NCI-H2107 (cell line): ENCODE measurements around the gene SULT1C4.
"Not testable (repeated sequence)": the region's sequence is repeated elsewhere in the genome, so short reads cannot be mapped to it uniquely, and the experiment has no call there.

Source experiments
- DNase-seq: peaks from one replicate; lab custom pipeline; 2025; lab: John Stamatoyannopoulos, UW

The SULT1C4 gene

DNA sequence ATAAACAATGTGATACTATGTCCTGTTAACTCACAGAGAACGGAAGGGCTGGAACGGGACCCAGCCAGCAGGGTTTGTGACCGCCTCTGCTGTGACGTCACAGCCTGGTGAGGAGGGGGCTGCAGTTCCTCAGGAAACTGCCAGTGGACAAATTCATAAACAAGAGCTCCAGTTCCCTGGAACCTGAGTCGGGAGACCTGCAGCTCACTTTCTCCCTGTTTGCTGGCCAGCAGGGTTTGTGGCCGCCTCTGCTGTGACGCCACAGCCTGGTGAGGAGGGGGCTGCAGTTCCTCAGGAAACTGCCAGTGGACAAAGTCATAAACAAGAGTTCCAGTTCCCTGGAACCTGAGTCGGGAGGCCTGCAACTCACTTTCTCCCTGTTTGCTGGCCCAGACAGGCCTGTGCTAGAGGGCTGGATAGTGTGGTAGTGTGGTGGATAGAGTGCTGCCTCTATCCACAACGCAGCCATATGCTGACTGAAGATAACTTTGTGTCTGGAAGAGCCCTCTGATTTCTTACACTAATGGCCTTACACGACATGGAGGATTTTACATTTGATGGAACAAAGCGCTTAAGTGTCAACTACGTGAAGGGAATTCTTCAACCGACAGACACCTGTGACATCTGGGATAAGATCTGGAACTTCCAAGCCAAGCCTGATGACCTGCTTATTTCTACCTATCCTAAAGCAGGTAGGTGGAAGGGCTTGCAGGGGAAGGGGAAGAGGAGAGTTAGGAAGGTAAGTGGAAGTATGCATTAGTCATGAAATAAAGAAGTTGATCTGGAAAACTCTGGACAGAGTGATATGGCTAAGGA lies at the start of gene SULT1C4:
Gene SULT1C4 (plus strand): TSS at position 140 of the 816 bp plus-strand sequence. CDS start 384 bp downstream, at position 524.
- DNase-seq, result no peak

DNA sequence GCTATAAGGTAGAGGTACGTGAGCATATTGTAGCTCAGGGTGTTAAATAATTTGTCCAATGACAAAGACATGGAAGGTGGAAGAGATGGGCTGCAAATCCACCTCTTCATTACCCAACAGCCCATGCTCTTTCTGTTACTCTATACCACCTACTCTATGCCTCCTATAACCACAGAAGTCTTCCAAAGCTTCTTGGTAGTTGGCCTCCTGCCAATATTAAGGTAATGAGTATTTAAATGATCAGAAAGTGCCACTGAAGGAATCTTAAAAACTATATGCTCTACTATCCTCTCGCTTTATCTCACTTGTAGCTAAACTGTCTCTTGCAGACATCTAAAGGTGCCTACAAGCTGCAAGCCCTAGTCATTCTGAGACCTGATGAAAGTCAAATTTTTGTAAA lies 48.0 kb upstream of the SULT1C4 start:
- no peak for DNase-seq

DNA sequence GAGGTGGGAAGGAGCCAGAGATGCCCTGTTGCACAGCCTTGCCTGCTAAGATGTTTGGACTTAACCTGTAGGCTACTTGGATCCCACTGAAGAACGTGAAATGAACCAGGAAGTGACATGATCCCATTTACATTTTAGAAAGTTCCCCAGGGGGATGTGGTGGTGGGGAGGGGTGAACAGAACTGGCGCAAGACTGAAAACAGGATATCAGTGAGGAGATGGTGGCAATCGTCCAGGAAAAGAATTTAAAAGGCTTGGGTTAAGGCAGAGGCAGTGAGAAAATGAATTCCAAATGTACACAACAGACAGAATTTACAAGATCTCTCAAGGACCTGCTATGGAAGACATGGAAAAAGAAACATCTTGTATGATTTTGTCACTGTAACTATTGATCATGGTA lies 46.8 kb upstream of the SULT1C4 start:
- no peak for DNase-seq

DNA sequence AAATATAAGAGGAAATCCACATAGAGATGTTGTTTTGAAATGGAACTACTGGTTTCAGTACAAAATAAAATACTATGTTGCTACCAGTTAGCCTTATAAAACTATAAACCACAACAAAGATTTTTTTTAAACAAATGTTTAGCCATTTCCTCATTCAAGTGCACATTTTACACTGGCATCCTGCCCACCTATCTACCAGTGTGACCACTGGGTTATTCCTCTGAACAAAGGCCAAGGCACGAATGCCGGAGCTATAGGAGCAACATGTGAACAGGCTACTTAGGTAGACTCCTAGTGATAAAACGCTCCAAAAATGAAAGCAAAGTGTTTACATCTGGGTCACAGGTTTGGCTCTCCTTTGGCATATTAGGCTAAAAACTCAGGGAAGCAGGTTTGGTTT lies 31.8 kb upstream of the SULT1C4 start:
- no peak for DNase-seq

DNA sequence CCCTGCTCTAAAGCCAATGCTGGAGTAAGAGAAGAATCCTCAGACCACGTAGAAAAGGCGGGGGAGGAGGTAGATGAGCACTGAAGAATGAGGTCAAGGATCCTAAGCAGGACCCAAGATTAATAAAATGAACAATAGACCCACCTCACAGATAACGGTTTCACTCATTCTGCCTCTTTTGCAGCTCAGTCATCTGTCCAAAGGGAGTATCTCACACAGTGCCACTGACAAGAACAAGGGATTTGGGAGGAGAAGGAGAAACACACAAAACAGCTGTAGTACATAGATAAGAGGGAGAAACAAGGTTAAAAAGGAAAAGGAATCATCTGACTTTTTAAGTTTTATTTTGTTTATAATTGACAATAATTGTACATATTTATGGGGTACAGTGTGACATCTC lies 30.9 kb upstream of the SULT1C4 start:
- DNase-seq, result no peak

DNA sequence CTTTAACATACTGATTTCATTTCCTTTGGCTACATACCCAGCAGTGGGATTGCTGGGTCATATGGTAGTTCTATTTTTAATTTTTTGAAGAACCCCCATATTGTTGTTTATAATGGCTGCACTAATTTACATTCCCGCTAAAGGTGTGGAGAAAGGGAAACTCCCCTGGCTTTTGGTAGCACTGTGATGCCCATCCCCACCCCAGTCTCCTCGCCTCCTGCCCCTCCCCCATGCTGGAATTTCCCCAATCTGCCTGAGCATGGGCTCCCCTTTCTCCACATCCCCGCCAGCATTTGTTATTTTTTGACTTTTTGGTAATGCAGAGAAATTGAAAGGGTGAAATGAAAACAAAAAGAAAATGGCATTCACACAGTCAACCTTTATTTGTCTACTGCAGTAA lies 30.0 kb upstream of the SULT1C4 start:
- no peak for DNase-seq

DNA sequence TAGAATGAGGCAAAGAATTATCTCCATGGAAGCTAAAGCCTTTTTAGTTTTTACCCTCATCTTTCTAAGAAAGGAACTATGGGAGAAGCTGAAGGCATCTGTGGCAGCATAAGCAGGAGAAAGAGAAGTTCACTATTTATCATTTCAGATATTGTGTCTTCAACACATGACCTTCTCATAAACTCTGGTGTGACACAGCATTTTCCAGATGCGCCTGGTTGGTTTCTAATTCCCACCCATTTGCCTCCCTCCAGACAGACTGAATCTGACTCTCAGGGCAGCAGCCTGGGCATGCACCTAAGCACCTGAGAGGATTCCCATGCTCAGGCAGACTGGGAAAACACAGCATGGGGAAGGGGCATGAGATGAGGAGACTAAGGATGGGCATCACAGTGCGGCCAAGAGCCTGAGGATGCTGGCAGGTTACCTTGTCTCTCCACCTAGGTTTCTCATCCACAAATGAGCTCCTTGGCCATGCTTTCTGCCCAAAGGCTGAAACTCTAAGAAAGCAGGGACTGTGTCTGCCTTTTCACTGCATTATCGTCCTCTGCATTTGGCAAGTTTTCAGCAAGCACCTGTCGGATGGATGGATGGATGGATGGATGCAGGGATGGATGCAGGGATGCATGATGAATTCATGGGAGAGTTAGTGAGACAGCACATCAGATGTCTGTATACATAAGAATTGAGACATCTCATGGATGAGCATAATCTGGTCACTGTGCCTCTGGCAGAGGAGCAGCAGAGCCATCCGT lies 28.8 kb upstream of the SULT1C4 start:
- no peak for DNase-seq

DNA sequence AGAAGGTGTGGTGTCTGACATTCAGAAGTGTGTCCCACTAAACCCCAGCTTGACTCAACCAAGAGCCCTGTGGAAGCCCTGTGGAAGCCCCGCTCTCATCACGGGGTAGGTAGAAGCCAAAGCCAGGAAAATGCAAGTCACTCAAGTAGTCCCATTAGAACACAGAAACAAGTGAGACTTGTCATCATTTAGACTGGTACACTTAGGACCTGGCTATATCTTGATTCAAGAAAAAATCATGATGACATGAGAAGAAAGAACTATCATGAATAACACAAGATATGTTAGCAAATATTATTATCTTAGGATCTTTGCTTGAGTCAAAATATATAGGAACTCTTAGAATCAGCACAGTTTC lies 28.2 kb upstream of the SULT1C4 start:
- DNase-seq, result no peak

DNA sequence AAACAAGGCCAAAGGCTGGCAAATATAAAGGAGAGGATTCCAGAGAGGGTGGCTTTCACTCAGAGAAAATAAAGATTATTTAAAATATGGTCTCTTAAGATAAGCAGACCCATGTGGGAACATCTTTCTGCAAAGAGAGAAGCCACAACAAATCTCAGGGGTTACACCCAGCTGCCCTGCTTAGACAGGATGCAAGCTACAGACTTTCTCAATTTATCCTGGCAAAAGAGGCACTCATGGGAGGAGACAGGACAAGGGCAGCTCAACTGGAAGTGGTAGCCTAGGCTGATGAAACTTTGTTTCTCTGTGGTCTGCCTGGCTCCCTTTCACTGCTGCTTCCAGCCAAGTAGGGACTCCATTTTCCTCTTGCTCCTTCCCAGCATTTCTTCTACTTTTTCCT lies 25.9 kb upstream of the SULT1C4 start:
- no peak for DNase-seq

DNA sequence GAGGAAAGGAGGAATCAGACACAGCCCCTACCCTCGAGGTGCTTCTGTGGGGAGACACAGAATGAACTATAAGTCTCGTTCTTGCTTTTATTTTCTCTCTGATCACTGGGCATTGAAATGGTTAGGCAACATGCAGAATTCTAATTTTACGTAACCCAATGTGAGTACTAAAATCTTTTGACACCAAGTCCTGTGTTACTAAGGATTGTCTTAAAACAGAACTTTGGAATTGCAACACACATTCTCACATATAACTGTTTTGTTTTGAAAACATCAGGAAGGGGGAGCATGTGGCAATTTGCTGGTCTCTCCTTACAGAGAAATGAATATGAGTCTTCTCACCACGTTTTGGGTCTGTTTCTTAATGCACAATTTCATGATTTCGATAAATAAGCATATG lies 23.6 kb upstream of the SULT1C4 start:
- DNase-seq, result no peak

DNA sequence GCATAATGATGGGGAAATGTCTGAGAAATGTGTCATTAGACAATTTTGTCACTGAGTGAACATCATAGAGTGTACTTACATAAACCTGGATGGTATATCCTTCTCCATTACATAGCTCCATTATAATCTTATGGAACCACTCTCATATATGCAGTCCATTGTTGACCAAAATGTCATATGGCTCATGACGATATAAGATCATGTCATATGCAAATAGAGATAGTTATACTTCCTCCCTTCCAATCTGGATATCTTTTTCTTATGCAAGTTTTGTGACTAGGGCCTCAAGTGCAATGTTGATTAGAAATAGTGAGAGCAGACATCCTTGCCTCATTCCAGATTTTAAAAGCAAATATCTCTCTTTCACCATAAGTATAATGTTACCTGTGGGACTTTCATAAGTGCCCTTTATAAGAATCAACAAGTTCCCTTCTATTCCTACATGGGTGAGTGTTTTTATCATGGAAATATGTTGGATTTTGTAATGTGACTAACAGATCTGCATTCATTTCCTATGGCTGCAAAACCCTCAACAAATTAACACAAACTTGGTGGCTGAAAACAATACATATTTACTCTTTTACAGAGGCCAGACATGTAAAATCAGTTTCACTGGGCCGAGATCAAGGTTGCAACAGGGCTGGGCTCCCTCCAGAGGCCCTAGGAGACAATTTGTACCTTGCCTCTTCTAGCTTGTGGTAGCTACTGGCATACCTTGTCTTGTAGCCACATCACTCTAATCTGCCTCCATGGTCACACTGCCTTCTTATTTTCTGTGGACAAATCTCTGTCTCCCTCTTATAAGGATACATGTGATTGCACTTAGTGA lies 21.6 kb upstream of the SULT1C4 start:
- no peak for DNase-seq

DNA sequence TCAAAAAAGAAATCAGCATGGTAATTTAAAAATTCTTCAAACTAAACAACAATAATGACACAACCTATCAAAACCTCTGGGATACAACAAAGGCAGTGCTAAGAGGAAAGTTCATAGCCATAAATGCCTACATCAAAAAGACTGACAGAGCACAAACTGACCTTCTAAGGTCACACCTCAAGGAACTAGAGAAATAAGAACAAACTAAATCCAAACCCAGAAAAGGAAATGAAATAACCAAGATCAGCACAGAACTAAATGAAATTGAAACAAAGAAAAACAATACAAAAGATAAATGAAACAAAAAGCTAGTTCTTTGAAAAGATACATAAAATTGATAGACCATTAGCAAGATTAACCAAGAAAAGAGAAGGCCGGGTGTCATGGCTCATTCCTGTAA lies 18.4 kb upstream of the SULT1C4 start:
- DNase-seq, result not testable (repeated sequence)

DNA sequence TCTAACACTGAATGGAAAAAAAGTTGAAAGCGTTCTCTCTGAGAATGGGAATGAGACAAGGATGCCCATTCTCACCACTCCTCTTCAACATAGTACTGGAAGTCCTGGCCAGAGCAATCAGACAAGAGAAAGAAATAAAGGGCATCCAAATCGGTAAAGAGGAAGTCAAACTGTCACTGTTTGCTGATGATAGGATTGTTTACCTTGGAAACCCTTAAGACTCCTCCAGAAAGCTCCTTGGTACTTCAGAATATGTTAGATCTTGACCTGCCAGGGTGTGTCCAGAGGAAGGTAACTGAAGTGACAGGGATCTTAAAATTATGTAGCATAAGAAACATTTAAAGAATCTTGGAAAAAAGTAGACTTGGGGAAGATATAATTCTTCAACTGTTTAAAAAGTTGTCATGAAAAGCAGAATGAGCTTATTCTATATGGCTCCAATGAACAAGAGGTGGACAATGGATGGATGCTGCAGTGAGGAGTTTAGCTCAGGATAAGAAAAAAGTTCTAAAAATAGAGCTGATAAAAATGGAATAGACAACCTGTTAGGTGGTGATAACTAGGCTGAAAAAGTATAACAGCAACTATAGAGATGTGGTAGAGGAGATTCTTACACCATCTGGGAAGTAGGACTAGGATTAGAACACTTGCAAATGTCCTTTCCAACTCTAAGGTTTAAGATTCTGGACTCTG lies 16.8 kb upstream of the SULT1C4 start:
- no peak for DNase-seq

DNA sequence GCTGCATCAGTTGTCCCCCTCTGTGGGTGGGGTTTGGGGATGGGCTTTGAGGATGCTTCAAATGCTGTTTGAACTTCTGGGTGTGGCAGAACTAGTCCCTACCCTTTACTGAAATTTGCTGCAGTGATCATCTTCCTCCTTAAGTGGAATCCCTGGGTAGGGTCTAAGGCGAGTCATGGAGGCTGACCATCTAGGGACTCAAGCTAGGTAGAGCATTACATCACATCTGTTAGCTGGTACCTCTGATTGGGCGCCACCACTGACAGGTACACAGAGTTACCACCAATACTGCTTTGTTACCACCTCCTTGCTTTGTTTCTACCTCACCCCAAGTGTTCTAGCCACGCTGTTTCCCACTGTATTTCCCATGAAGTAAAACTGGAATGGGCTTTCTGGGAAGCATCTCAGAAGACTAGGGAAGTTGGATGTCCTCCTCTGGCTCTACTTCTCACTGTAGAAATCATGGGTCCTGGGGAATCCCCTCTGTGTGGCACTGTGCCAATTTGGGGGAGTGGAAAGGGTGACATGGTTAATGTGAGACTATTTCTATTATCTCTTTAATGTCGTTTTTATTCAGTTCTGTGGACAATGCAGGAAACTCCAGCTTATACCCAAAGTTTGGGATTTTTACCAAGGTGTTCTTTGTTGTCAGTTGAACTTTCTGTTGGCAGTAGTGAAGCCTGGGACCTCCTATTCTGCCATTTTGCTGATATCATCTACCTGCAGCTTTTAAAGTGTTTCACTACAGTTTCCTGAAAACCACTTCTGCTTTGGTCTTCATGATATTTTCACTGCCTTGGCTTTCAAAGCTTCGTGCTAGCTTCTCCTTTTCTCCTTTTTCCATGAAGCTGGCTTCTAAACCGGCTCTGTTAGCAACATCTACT lies 14.5 kb upstream of the SULT1C4 start:
- no peak for DNase-seq

DNA sequence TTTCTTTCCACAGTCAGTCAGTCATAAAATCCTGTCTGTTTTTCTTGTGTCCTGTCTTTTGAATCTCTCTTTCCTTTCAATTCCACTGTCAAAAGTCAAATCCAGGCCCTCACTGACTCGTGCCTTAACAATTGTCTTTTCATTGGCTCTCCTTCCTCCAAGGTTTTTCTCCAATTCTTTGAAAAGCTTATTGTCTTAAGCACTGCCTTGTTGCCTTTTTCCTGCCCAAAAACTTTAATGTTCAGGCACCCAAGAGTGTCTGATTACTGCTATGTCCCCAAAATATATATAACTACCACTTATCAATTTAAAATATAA lies 13.9 kb upstream of the SULT1C4 start:
- DNase-seq, result no peak

DNA sequence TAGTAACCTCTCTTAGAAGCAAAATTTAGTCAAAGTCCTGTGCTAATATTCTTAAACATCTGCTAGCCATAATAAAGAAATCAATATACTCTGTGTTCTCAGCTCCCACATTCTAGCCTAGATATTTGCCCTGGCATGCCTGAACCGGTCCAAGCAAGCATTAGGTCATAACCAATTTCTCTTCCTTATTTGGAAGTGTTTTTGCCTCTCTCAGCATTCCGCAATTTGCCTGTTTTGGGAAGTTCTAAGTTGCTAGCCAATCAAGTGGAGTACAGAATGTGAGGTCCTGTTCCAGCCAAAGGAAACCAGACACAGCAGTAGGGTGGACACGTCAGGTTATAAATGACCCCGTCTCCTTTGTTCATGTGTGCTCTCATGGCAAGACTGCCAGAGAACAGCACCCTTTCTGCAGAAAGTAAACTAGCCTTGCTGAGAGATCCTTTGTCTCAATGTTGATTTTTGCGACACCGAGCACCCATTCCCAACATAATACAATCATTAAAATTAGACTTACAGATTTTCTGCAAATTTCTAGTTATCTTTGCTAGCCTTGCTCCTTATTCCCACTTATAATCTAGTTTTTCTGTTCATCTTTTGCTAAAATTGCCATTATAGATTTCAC lies 13.0 kb upstream of the SULT1C4 start:
- no peak for DNase-seq

DNA sequence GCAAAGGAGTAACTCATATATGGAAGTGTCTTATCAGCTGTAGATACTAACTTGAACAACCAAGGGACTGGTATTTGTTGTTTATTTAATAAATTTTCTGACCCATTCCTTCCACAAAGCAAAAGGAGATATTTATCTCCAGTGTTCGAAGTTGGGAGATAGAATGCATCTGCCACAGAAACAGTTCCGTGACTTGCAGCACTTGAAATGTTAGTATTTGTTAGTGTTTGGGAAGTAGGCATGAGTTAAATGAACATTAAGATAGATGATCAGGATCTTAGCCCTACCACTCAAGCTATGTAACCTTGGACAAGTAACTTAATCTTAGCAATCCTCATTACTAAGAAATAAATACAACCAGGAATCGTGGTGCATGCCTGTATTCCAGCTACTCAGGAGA lies 12.1 kb upstream of the SULT1C4 start:
- no peak for DNase-seq

DNA sequence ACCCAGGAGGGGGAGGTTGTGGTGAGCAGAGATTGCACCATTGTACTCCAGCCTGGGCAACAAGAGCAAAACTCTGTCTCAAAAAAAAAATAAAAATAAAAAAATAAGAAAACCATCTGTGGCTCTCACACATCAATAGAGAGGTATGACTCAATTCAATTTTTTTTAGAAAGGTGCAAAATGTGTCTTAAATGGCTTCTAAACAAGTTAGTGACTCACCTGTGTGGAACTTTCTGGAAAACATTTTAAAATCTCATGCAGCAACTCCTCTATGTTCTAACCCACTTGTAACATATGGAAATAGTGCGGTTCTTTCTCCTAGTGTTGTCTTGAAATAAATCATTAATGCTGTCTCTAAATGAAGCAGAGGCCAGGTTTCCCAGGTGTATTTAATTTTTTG lies 10.7 kb upstream of the SULT1C4 start:
- no peak for DNase-seq

DNA sequence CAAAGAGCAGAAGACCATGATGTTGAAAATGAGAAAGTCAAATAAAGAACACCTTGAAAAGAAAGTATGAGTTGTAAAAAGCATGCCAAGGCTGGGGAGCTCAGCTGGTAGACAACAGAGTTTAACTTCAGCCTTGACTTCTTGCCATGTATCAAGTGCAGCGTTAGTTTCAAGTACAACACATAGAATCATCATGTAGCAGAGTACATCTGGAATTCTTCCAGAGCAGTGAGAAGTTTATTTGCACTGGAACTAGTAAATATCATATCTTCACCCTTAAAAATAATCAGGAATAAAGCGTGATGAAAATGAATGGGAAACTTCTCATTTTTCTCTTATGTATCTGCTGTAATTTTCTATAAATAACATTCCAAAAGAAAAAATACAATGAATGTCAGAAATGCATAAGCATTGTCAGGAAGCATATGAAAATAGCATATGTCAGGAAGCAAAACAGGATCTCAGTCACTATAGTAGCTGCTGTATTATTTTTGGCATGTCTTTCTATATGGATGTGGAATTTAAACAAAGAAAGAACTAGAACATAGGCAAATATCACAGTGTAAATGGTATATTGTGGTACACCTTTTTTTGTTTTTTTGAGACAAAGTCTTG lies 10.1 kb upstream of the SULT1C4 start:
- DNase-seq, result no peak

DNA sequence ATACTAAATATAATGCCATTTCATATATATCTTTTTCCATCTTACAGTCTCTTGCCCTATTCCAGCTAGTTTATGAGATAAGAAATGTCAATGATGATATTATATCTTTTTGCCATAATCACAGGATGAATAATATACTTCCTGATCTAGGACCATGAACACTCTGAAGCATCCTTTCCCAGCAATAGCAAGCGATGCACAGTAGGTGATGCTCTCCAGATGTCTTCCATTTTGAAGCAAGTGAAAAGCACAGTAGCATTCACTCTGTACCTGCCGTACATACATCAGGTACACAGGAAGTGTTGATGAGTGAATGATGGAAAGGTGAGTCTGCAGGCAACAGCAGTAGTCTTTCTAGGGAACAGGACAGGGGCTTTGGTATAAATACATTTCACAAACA lies 8.6 kb upstream of the SULT1C4 start:
- DNase-seq, result no peak
